Neuron (in vitro differentiated cells): ENCODE measurements around the gene MRI1.
"Not testable (repeated sequence)": the region's sequence is repeated elsewhere in the genome, so short reads cannot be mapped to it uniquely, and the experiment has no call there.

Experiments used
- H2AFZ ChIP-seq: one replicate; pipeline ENCODE4 v1.6.1; 2013; ENCODE audit warnings: low read depth, mild to moderate bottlenecking, inconsistent platforms, low read length, moderate library complexity
- H3K27me3 ChIP-seq: one replicate; pipeline ENCODE4 v1.6.1; 2013; ENCODE audit warnings: low read length; ENCODE audit not compliant: insufficient read depth
- H3K36me3 ChIP-seq: one replicate; pipeline ENCODE4 v1.6.1; 2013; ENCODE audit warnings: low read length; ENCODE audit not compliant: insufficient read depth
- H3K4me1 ChIP-seq: one replicate; pipeline ENCODE4 v1.6.1; 2013; ENCODE audit warnings: low read length; ENCODE audit not compliant: insufficient read depth
- H3K4me3 ChIP-seq: 2 replicates; pipeline ENCODE4 v1.5.1; 2013; ENCODE audit warnings: mild to moderate bottlenecking, low read length, moderate library complexity
- H3K9me3 ChIP-seq: one replicate; pipeline ENCODE4 v1.6.1; 2013; ENCODE audit warnings: low read length

Gene MRI1

GRCh38 chr19:13742756-13743155 is 21.6 kb upstream of the MRI1 start:
- Histone ChIP-seq H3K27me3 (no peaks in the 10 kb centered on the region), H3K4me3 (no peak overlapping the region), H3K36me3 (peaks cover 19% of the 10 kb centered on the region), H3K4me1 (no peaks in the 10 kb centered on the region), H3K9me3 (no peaks in the 10 kb centered on the region), H2AFZ (no peak overlapping the region)

GRCh38 chr19:13744174-13744573 is 20.1 kb upstream of the MRI1 start:
- H3K4me3 ChIP-seq: no peak overlapping the region
- H2AFZ ChIP-seq: no peak overlapping the region
- H3K4me1 ChIP-seq: peaks cover 8% of the 10 kb centered on the region
- no peaks in the 10 kb centered on the region for H3K9me3 ChIP-seq
- H3K36me3 ChIP-seq: peaks cover 10% of the 10 kb centered on the region
- H3K27me3 ChIP-seq: no peaks in the 10 kb centered on the region

GRCh38 chr19:13747098-13747453 is 17.2 kb upstream of the MRI1 start:
- H3K27me3 ChIP-seq: no peaks in the 10 kb centered on the region
- H3K9me3 ChIP-seq: no peaks in the 10 kb centered on the region
- peaks cover 8% of the 10 kb centered on the region for H3K4me1 ChIP-seq
- H2AFZ ChIP-seq: peak overlapping the region; percentile 62
- peaks cover 14% of the 10 kb centered on the region for H3K36me3 ChIP-seq
- peak overlapping the region; percentile 88 for H3K4me3 ChIP-seq

- Histone ChIP-seq H3K4me3 (peak overlapping the region; percentile 88), H3K9me3 (no peaks in the 10 kb centered on the region), H2AFZ (peak overlapping the region; percentile 64), H3K36me3 (peaks cover 17% of the 10 kb centered on the region), H3K27me3 (no peaks in the 10 kb centered on the region), H3K4me1 (peaks cover 8% of the 10 kb centered on the region)
These were observed 16.0 kb upstream of the MRI1 start for GRCh38 chr19:13748169-13748828.

GRCh38 chr19:13751436-13751835 is 12.9 kb upstream of the MRI1 start:
- Histone ChIP-seq H3K9me3 (no peaks in the 10 kb centered on the region), H3K27me3 (no peaks in the 10 kb centered on the region), H3K4me3 (no peak overlapping the region), H3K4me1 (peaks cover 8% of the 10 kb centered on the region), H3K36me3 (peaks cover 38% of the 10 kb centered on the region), H2AFZ (no peak overlapping the region)

GRCh38 chr19:13753622-13754021 is 10.7 kb upstream of the MRI1 start:
- not testable (repeated sequence) for H3K4me3 ChIP-seq, H2AFZ ChIP-seq, H3K27me3 ChIP-seq, H3K4me1 ChIP-seq, H3K9me3 ChIP-seq
- H3K36me3 ChIP-seq: peaks cover 57% of the 10 kb centered on the region

GRCh38 chr19:13756210-13756609 is 8.1 kb upstream of the MRI1 start:
- Histone ChIP-seq H3K36me3 (peaks cover 75% of the 10 kb centered on the region), H3K4me3 (no peak overlapping the region), H2AFZ (no peak overlapping the region), H3K27me3 (no peaks in the 10 kb centered on the region), H3K4me1 (no peaks in the 10 kb centered on the region), H3K9me3 (no peaks in the 10 kb centered on the region)

GRCh38 chr19:13757805-13758772 is 6.2 kb upstream of the MRI1 start:
- Histone ChIP-seq H3K4me3 (no peak overlapping the region), H3K9me3 (peaks cover 13% of the 10 kb centered on the region), H3K4me1 (no peaks in the 10 kb centered on the region), H3K27me3 (no peaks in the 10 kb centered on the region), H2AFZ (no peak overlapping the region), H3K36me3 (peaks cover 80% of the 10 kb centered on the region)

GRCh38 chr19:13758795-13759194 is 5.5 kb upstream of the MRI1 start:
- H3K4me3 ChIP-seq: no peak overlapping the region
- no peaks in the 10 kb centered on the region for H3K27me3 ChIP-seq
- H3K36me3 ChIP-seq: peaks cover 83% of the 10 kb centered on the region
- peaks cover 17% of the 10 kb centered on the region for H3K9me3 ChIP-seq
- H3K4me1 ChIP-seq: no peaks in the 10 kb centered on the region
- H2AFZ ChIP-seq: no peak overlapping the region

GRCh38 chr19:13761423-13761822 is 2.9 kb upstream of the MRI1 start:
- H3K27me3 ChIP-seq: no peaks in the 10 kb centered on the region
- peaks cover 71% of the 10 kb centered on the region for H3K36me3 ChIP-seq

GRCh38 chr19:13762635-13763235 is 1.6 kb upstream of the MRI1 start:
- Histone ChIP-seq H3K36me3 (peaks cover 59% of the 10 kb centered on the region), H2AFZ (no peak overlapping the region), H3K4me3 (no peak overlapping the region), H3K4me1 (no peaks in the 10 kb centered on the region), H3K9me3 (peaks cover 22% of the 10 kb centered on the region), H3K27me3 (no peaks in the 10 kb centered on the region)

More at GRCh38 chr19:13761423-13761822, 2.9 kb upstream of the MRI1 start:
- Histone ChIP-seq H3K4me3 (no peak overlapping the region), H3K4me1 (no peaks in the 10 kb centered on the region), H2AFZ (no peak overlapping the region), H3K9me3 (peaks cover 22% of the 10 kb centered on the region)

- Histone ChIP-seq H3K9me3 (peaks cover 22% of the 10 kb centered on the region), H3K4me1 (no peaks in the 10 kb centered on the region), H3K4me3 (no peak overlapping the region), H3K36me3 (peaks cover 54% of the 10 kb centered on the region), H3K27me3 (no peaks in the 10 kb centered on the region), H2AFZ (no peak overlapping the region)
These were observed 1.1 kb upstream of the MRI1 start for GRCh38 chr19:13763265-13763664.

GRCh38 chr19:13764821-13765394 is 586 bp downstream of the MRI1 start:
- Histone ChIP-seq H3K9me3 (peaks cover 22% of the 10 kb centered on the region), H3K4me3 (no peak overlapping the region), H3K27me3 (no peaks in the 10 kb centered on the region), H2AFZ (no peak overlapping the region), H3K36me3 (peaks cover 41% of the 10 kb centered on the region), H3K4me1 (no peaks in the 10 kb centered on the region)
